ENCODE results near the gene TEC.
"Not testable (repeated sequence)": the region's sequence is repeated elsewhere in the genome, so short reads cannot be mapped to it uniquely, and the experiment has no call there.

TEC gene

GRCh38 chr4:48197643-48198237 lies 71.9 kb downstream of the TEC start:
- DNase-seq (ENCODE audit: extremely low read depth in 1 of 2, low read depth in 1 of 2), result no peak

- no peak for DNase-seq (ENCODE audit: extremely low read depth in 1 of 2, low read depth in 1 of 2)
Observed at GRCh38 chr4:48196758-48197504, 72.7 kb downstream of the TEC start.

- no peak for DNase-seq (ENCODE audit: extremely low read depth in 1 of 2, low read depth in 1 of 2)
Observed at GRCh38 chr4:48195853-48196252, 73.8 kb downstream of the TEC start.

- no peak for DNase-seq (ENCODE audit: extremely low read depth in 1 of 2, low read depth in 1 of 2)
Observed at GRCh38 chr4:48195374-48195773, 74.3 kb downstream of the TEC start.

- no peak for DNase-seq (ENCODE audit: extremely low read depth in 1 of 2, low read depth in 1 of 2)
Observed at GRCh38 chr4:48194971-48195370, 74.7 kb downstream of the TEC start.

GRCh38 chr4:48193921-48194468 lies 75.6 kb downstream of the TEC start:
- no peak for DNase-seq (ENCODE audit: extremely low read depth in 1 of 2, low read depth in 1 of 2)

- no peak for DNase-seq (ENCODE audit: extremely low read depth in 1 of 2, low read depth in 1 of 2)
Observed at GRCh38 chr4:48193096-48193836, 76.4 kb downstream of the TEC start.

- no peak for DNase-seq (ENCODE audit: extremely low read depth in 1 of 2, low read depth in 1 of 2)
Observed at GRCh38 chr4:48191758-48192157, 77.9 kb downstream of the TEC start.

- no peak for DNase-seq (ENCODE audit: extremely low read depth in 1 of 2, low read depth in 1 of 2)
Observed at GRCh38 chr4:48190839-48191238, 78.8 kb downstream of the TEC start.

- DNase-seq (ENCODE audit: extremely low read depth in 1 of 2, low read depth in 1 of 2), result no peak
Observed at GRCh38 chr4:48189731-48190130, 79.9 kb downstream of the TEC start.

GRCh38 chr4:48188390-48188789 lies 81.2 kb downstream of the TEC start:
- DNase-seq (ENCODE audit: extremely low read depth in 1 of 2, low read depth in 1 of 2), result no peak

DNA sequence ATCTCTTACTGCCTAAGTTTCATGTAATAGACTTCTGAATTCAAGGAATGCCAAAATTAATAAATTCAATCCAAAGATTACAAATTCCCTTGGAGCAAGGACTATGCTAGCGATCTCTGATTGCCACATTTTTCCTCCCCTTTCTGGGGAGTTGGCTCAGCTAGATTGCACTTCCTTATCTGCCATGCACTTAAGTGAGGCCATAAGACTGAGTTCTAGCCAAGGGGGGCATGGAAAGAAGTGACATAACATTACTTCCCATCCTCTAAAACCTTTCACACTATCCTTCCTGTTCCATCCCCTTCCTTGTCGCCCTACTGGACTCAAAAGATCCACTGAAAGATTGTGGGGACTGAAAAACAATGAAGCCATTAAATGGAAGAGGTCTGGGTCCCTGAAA lies 81.8 kb downstream of the TEC start:
- DNase-seq (ENCODE audit: extremely low read depth in 1 of 2, low read depth in 1 of 2), result no peak

- DNase-seq (ENCODE audit: extremely low read depth in 1 of 2, low read depth in 1 of 2), result not testable (repeated sequence)
Observed at GRCh38 chr4:48187066-48187465, 82.6 kb downstream of the TEC start.

DNA sequence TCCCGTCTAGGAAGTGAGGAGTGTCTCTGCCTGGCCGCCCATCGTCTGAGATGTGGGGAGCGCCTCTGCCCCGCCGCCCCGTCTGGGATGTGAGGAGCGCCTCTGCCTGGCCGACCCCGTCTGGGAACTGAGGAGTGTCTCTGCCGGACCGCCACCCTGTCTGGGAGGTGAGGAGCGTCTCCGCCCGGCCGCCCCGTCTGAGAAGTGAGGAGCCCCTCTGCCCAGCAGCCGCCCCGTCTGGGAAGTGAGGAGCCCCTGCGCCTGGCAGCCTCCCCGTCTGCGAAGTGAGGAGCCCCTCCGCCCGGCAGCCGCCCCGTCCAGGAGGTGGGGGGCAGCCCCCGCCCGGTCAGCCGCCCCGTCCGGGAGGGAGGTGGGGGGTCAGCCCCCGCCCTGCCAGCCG lies 83.2 kb downstream of the TEC start:
- not testable (repeated sequence) for DNase-seq (ENCODE audit: extremely low read depth in 1 of 2, low read depth in 1 of 2)

DNA sequence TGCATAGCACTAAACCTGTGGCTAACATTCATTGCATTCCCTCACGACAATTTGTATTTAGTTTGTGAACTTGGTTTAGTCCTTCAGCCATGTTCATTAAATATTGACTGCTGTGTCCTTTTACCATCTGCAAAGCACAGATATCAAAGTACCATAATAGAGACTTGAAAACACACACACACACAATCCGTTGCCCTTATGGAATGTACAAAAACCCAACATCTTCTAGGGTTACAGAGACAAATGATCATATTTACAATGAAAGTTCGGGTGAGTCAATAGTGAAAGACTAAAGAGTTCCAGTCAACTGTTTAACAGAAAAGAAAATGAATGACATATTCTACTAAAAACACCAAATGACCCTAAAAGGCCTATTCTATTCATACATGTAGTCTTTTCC lies 84.8 kb downstream of the TEC start:
- DNase-seq (ENCODE audit: extremely low read depth in 1 of 2, low read depth in 1 of 2), result no peak

DNA sequence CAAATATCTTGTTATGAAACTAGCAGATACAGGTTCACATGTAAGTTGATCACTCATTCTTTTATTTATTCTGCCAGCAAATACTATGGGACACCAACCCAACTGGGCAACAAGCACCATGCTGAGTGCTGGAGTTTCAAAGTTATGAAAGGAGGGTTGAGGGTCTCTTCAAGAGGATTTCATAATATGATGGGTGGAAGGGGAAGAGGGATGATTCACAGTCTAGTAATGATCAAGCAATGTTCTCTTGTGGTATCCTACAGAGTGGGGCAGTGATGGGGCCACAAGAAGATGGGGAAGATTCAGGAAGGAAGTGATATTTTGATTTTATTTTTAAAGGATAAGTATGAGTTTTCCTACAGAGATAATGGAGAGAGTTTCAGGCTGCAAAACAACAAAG lies 89.4 kb downstream of the TEC start:
- DNase-seq (ENCODE audit: extremely low read depth in 1 of 2, low read depth in 1 of 2), result no peak

GRCh38 chr4:48178931-48179330 lies 90.7 kb downstream of the TEC start:
- no peak for DNase-seq (ENCODE audit: extremely low read depth in 1 of 2, low read depth in 1 of 2)

DNA sequence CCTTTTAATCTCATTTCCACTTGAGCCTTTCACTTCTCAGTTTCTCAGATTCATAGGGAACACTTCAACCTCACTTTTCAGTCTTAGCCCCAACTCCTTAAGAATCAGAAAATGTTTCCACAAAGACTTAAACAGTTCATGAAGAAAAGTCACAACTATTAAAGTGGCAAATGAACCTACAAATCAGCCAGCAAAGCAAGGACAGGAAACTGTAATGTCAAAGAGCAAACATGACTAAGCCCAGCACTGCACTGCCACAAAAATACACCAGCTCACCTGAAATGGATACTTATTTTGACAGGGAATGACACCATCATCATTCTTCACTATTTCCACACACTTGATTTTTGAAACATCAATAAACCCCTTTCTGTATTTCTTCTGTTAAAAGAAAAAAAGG lies 93.8 kb downstream of the TEC start:
- DNase-seq (ENCODE audit: extremely low read depth in 1 of 2, low read depth in 1 of 2), result no peak

DNA sequence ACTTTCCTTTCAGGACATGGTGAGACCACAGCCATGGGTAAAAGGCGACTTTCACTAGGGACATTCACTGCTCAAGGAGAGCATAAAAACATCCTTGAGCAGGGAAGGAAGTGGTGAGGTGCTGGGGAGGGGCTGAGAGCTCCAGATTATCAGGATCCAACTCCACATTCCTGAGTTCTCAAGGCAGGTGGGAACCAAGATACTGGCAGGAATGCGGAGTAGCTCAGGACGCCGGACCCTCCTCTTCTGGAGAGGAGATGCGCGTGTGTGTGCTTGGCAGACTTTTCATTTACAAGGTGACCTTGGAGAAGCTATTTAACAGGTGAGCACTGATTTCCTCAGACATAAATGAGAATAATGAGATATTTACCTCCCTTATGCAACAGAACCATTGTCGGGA lies 94.3 kb downstream of the TEC start:
- no peak for DNase-seq (ENCODE audit: extremely low read depth in 1 of 2, low read depth in 1 of 2)

GRCh38 chr4:48173056-48173991 lies 96.3 kb downstream of the TEC start:
- DNase-seq (ENCODE audit: extremely low read depth in 1 of 2, low read depth in 1 of 2), result no peak

GRCh38 chr4:48172651-48173050 lies 97.0 kb downstream of the TEC start:
- no peak for DNase-seq (ENCODE audit: extremely low read depth in 1 of 2, low read depth in 1 of 2)
